Measurements from ENCODE around the gene TRIM52. TPM values are rescaled to one million over a fixed set of nuclear protein-coding genes. Genes with fewer than 3 reads are reported as not detected.

The TRIM52 gene
- total and polyA plus RNA-seq, 4 experiments from 2014 or later, result 19.4 to 76.8 (median 60.1) TPM

Small RNA genes lying within 50 kb of the gene (microRNA-seq; reads per million reads assigned to microRNA genes)
- gene MIR4638 (ENCODE audit: borderline microRNAs expressed, borderline number of aligned reads, borderline replicate concordance), result not detected

Other genes starting within 250 kb of the TRIM52 start
- gene BTNL9, start 220.9 kb downstream of the TRIM52 start, total RNA-seq, result not detected
- not detected for gene BTNL9, start 220.9 kb downstream of the TRIM52 start, polyA plus RNA-seq
- not detected for gene OR2V1, start 130.0 kb downstream of the TRIM52 start, total RNA-seq
- gene OR2V1, start 130.0 kb downstream of the TRIM52 start, polyA plus RNA-seq, result not detected
- gene OR2V2, start 113.6 kb downstream of the TRIM52 start, total RNA-seq, result not detected
- gene OR2V2, start 113.6 kb downstream of the TRIM52 start, polyA plus RNA-seq, result not detected
- gene TRIM7, start 55.9 kb downstream of the TRIM52 start, total RNA-seq, result 1 to 10 TPM; 3.3 to 4.2 TPM
- gene TRIM7, start 55.9 kb downstream of the TRIM52 start, polyA plus RNA-seq, result under 1 TPM; 0.63 to 0.69 TPM
- 10 to 100 TPM; 39.9 to 40.7 TPM for gene TRIM41, start 37.9 kb downstream of the TRIM52 start, total RNA-seq
- gene TRIM41, start 37.9 kb downstream of the TRIM52 start, polyA plus RNA-seq, result 1 to 10 TPM; 1.7 to 2.0 TPM
- 1,000 to 10,000 TPM; 1,956 to 2,001 TPM for gene RACK1, start 17.2 kb downstream of the TRIM52 start, total RNA-seq
- gene RACK1, start 17.2 kb downstream of the TRIM52 start, polyA plus RNA-seq, result 1,000 to 10,000 TPM; 2,065 to 2,145 TPM
- gene OR4F3, start 106.1 kb upstream of the TRIM52 start, total RNA-seq, result not detected
- not detected for gene OR4F3, start 106.1 kb upstream of the TRIM52 start, polyA plus RNA-seq

Measured in CD4-positive, alpha-beta memory T cell (primary cell).